GM12892 (cell line): ENCODE measurements around the gene CDH23.

Experiments
- POLR2A ChIP-seq: IDR thresholded peaks from 2 replicates; pipeline ENCODE4 v1.6.1; 2011; ENCODE audit warnings: low read depth, low read length, control low read depth
- POLR2AphosphoS5 ChIP-seq: IDR thresholded peaks from 2 replicates; pipeline ENCODE4 v1.6.1; 2011; ENCODE audit warnings: low read depth, low read length, control low read depth
- TAF1 ChIP-seq: IDR thresholded peaks from 2 replicates; pipeline ENCODE4 v1.6.1; 2011; ENCODE audit warnings: low read depth, mild to moderate bottlenecking, control low read depth, low read length, borderline replicate concordance

GRCh38 chr10:71660313-71660712, 263.6 kb downstream of the CDH23 start:
- no peak for TF ChIP-seq POLR2A
- TF ChIP-seq POLR2AphosphoS5 = no peak
- no peak for TF ChIP-seq TAF1
